Muscle layer of duodenum (tissue), 2 donors: ENCODE results near the gene COL25A1.

Source experiments
- H3K27ac ChIP-seq: one replicate; pipeline ENCODE4 v1.7.0; 2013; ENCODE audit warnings: mild to moderate bottlenecking, low read length
- H3K27me3 ChIP-seq: one replicate; pipeline ENCODE4 v1.7.0; 2013; ENCODE audit warnings: low read depth, mild to moderate bottlenecking, control low read depth, low read length
- H3K36me3 ChIP-seq, 2 donors: one replicate each; pipeline ENCODE4 v1.7.0; 2013; ENCODE audit warnings: low read length in 2 of 2, control low read depth in 1 of 2, mild to moderate bottlenecking in 1 of 2; ENCODE audit not compliant: insufficient read depth in 2 of 2, control insufficient read depth in 1 of 2
- H3K4me1 ChIP-seq, 2 donors: one replicate each; pipeline ENCODE4 v1.7.0; 2013; ENCODE audit warnings: low read length in 2 of 2, mild to moderate bottlenecking in 2 of 2, control low read depth in 1 of 2, moderate library complexity in 1 of 2; ENCODE audit not compliant: insufficient read depth in 2 of 2, control insufficient read depth in 1 of 2
- H3K4me3 ChIP-seq, 2 donors: one replicate each; pipeline ENCODE4 v1.7.0; 2013; ENCODE audit warnings: low read length in 2 of 2, low read depth in 1 of 2, mild to moderate bottlenecking in 1 of 2
- H3K9me3 ChIP-seq, 2 donors: one replicate each; pipeline ENCODE4 v1.7.0; 2013; ENCODE audit warnings: low read length in 2 of 2, control low read depth in 1 of 2, mild to moderate bottlenecking in 1 of 2; ENCODE audit not compliant: control insufficient read depth in 1 of 2
- donor health status: healthy.

Gene COL25A1

DNA sequence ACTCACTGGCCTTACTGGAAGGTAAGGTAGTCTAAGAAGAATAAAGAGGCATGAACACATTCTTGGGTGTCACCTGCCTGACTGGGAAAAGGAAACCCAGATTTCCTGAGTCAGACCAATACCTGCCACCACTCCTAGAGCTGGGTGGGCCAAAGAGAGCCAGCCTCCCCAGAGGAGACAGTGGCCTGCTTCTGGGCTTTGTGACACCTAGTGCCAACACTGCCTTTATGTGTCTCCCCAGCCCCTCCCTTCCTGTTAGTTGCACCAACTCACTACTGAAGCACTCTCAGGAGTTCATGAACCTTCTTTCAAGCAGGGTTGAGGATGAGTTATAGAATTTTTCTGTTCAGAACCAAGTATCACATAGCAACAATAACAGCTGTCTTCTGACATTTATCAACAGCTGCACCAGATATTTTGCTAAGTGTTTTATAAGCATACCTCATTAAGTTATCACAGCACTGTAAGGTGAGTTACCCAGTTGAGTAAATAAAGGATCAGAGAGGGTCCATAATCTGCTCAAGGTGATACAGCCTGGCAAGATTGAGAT, 462.0 kb downstream of the COL25A1 start:
- Histone ChIP-seq H3K36me3 (no peaks in the 10 kb centered on the region), H3K27ac (no peak overlapping the region), H3K27me3 (no peaks in the 10 kb centered on the region), H3K4me1 (no peaks in the 10 kb centered on the region), H3K9me3 (no peaks in the 10 kb centered on the region), H3K4me3 (no peak overlapping the region)

DNA sequence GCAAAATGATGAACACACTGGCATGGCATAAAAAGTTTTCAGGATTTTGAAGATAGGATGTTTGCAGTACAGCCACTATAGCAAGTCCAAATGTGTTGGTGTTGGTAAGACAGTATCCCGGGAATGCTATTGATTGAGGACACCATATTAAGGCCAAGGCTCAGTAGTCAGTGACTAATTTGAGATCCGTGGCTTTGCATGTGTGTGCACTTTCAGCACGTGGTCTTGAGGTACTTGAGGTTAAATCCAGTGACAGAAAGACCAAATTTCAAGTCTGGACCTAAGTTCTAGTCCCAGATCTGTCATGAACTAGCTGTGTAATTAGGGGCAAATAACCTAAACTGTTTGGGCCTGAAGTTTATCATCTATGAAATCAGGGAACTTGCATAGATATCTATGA, 463.1 kb downstream of the COL25A1 start:
- H3K27me3 ChIP-seq = no peaks in the 10 kb centered on the region
- H3K36me3 ChIP-seq = no peaks in the 10 kb centered on the region
- H3K4me1 ChIP-seq = no peaks in the 10 kb centered on the region
- no peak overlapping the region for H3K27ac ChIP-seq
- no peak overlapping the region for H3K4me3 ChIP-seq
- no peaks in the 10 kb centered on the region for H3K9me3 ChIP-seq

DNA sequence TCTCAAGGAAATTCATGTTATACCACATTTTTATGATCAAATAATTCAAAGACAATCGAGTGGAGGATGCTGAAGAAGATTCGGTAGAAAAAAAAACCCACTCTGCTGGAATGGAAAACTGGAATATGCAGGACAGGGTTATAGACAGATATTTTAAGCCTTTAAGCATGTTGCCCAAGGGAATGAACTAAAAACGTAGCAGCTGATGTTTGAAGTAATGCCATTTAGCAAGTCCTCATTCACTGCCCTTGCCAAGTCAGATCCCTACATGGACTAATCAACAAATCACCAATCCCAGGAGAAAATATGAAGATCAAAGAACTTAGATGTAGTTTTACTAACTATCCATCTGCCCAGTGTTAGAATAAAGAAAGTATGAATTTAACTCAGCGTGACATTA, 464.0 kb downstream of the COL25A1 start:
- H3K9me3 ChIP-seq = no peaks in the 10 kb centered on the region
- no peak overlapping the region for H3K4me3 ChIP-seq
- H3K4me1 ChIP-seq = no peaks in the 10 kb centered on the region
- no peaks in the 10 kb centered on the region for H3K36me3 ChIP-seq
- no peak overlapping the region for H3K27ac ChIP-seq
- no peaks in the 10 kb centered on the region for H3K27me3 ChIP-seq

DNA sequence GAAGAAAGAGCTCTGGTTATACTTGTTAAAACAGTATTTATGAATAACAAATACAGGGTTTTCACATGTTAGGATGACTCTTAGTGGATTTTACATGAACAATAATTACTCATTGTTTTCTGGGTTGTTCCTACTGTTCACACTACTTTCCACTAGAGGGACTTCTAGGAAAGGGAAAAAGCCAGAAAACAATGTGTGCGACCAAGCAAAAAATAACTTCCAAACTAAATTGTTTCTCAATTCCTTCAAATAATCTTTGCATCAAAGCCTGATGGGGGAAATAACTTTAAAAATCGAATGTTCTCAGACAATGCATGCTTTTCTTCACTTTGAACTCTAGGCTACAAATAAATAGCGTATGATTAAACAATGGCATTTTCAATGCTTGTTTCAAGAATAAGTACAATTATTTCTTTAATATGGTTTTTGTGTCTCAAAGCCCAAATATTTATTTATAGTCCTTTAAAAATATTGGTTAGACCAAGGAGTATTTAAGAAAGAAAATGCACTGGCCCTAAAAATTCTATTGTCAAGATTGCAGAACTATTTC, 467.5 kb downstream of the COL25A1 start:
- Histone ChIP-seq H3K27ac (no peak overlapping the region), H3K27me3 (no peaks in the 10 kb centered on the region), H3K4me3 (no peak overlapping the region), H3K36me3 (no peaks in the 10 kb centered on the region), H3K4me1 (peaks cover 0 to 7% of the 10 kb centered on the region in 2 donors), H3K9me3 (no peaks in the 10 kb centered on the region)

DNA sequence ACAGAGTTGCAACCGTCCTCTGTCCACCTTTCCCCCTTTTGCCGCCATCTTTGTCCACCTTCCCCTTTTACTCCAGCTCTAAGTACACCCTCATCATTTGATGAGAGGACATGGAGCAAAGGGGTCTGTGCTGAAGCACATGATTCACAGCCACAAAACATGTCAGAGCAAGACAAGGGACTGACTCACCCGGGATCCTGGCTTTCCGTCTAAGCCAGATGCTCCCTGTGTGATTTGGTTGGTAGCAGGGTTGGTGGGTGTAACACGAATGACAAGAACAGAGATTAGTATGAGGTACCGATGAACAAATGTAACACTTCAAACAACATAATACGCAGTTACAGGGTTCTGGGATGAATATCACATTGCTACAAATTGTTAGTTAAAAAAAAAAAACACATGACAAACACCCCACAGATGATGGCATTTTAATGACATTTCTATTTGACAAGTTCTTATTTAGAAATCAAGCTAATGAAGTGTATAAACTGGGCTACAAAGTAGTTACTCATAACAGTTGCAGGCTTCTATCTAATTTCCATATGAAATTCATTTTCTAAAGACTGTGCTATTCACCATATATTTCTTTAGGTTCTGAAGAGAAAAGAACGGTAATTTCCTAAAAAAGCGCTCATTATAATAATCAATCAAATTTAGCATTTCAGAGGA, 468.2 kb downstream of the COL25A1 start:
- no peaks in the 10 kb centered on the region for H3K36me3 ChIP-seq
- H3K27me3 ChIP-seq = no peaks in the 10 kb centered on the region
- H3K4me3 ChIP-seq = no peak overlapping the region
- no peaks in the 10 kb centered on the region for H3K9me3 ChIP-seq
- H3K4me1 ChIP-seq = peaks cover 0 to 7% of the 10 kb centered on the region in 2 donors
- no peak overlapping the region for H3K27ac ChIP-seq

DNA sequence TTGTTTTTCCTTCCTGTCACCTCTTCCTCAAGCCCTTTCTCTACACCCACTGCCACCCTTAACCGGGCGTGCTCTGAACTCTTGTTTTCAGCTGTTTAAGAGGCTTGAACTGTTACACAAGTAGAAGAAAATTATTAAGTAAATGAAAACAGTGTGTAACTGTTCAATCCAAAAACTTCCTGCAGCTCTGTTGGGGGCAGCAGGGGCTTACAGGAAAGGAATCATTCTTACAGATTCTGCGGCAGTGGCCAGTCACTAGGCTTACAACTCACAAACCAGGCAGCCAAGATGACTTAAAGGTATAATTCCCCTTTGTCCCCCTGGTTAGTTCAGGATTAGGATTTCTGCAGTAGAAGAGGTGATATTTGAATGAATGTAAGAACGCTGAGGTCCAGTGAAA, 469.4 kb downstream of the COL25A1 start:
- Histone ChIP-seq H3K27ac (no peak overlapping the region), H3K27me3 (no peaks in the 10 kb centered on the region), H3K4me1 (peaks cover 0 to 7% of the 10 kb centered on the region in 2 donors), H3K4me3 (no peak overlapping the region), H3K9me3 (no peaks in the 10 kb centered on the region), H3K36me3 (no peaks in the 10 kb centered on the region)

DNA sequence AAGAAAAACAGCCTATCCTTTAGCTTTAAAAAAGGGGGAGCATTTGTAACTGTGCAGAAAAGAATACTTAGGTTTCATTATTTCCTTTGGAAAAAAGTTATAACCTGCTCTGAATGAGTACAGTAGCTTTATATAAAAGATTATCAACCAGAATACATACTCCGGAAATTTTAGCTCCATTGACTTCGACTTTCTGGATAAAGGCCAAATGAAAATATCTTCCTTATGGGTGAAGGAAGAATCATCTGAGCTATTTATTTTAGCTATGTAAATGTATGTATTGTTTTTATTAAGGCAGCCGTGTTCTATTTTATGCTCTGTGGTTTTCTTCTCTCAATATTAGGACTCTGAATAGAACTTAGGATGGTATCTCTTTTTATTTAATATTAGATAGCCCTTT, 470.6 kb downstream of the COL25A1 start:
- Histone ChIP-seq H3K36me3 (no peaks in the 10 kb centered on the region), H3K4me3 (no peak overlapping the region)

DNA sequence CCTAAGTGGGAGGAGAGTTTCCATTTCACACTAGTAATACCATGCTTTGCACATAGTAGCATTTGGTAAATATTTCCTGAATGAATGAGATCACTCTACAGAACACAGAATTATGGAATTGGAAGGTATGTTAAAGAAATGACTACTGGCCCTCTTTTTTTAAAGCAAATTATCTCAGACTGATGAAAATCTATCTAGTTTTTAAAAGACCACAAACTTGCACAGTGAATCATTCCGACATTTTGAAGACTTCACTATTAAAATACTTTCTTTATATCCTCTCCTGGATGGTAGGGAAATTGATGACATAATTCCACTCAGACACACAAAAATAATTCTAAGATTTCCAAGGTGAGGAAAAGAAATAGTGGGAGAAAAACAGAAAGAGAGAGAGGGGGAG, 471.2 kb downstream of the COL25A1 start:
- no peaks in the 10 kb centered on the region for H3K27me3 ChIP-seq
- no peak overlapping the region for H3K4me3 ChIP-seq
- peaks cover 0 to 7% of the 10 kb centered on the region in 2 donors for H3K4me1 ChIP-seq
- H3K27ac ChIP-seq = no peak overlapping the region
- no peaks in the 10 kb centered on the region for H3K36me3 ChIP-seq
- H3K9me3 ChIP-seq = no peaks in the 10 kb centered on the region

More for the DNA sequence above, 470.6 kb downstream of the COL25A1 start:
- Histone ChIP-seq H3K9me3 (no peaks in the 10 kb centered on the region), H3K4me1 (peaks cover 0 to 7% of the 10 kb centered on the region in 2 donors), H3K27me3 (no peaks in the 10 kb centered on the region), H3K27ac (no peak overlapping the region)

DNA sequence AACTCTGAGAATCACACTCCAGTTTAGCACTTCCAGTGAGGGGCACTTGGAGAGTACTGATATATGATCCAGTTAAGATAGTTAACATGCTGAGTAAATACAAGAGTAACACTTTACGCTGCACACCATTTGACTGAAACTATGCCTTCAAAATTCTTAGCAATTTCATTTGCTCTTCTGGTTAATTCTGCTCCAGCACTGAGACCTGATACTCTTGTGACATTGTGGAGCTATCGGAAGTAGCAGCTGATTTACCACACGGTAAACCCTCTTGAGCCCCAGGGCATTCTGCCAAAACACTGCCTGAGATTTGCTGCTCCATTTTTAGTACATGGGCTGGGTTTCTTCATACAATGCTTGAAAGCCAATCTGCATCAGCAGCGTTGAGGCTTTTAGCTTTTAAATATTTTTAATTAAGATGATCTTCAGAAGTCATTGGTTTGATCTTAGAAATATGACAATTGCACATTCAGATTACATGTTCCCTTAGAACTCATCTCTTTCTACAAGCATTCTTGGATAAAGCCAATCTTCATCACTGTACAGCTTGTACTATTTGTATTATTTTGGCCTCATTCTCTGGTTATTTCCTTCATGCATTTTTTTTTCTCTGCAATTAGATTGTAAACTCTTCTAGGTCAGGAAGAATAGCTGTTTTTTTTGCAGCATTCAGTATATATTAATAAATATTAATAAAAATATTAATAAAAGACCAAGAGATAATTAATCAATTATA, 471.8 kb downstream of the COL25A1 start:
- Histone ChIP-seq H3K36me3 (no peaks in the 10 kb centered on the region), H3K4me1 (peaks cover 0 to 7% of the 10 kb centered on the region in 2 donors), H3K27me3 (no peaks in the 10 kb centered on the region), H3K4me3 (no peak overlapping the region), H3K9me3 (no peaks in the 10 kb centered on the region), H3K27ac (no peak overlapping the region)

DNA sequence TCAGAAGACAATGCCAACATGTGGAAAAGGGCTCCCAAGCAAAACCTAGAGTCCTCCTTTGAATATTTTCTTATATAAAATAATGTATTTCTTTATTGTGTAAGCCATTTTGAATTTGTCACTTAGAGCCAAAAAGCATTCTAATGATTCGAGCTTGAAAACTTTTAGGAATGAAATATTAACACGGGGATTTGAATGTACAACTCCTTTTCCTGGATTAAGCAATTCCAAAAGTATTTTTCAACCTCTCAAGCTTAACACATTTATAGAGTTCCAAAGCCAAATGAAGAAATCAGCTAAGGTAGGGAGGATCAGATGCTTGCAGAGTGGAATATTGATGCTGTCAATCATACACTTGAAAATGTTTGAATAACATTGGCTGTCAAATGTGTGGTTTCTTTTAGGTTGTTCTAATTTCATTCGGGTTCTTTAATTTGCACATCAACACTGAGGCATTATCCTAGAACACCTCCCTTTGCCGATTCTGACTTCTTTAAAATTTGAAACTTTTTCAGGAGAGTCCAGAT, 472.4 kb downstream of the COL25A1 start:
- Histone ChIP-seq H3K27me3 (no peaks in the 10 kb centered on the region), H3K36me3 (no peaks in the 10 kb centered on the region), H3K27ac (no peak overlapping the region), H3K4me1 (peaks cover 0 to 7% of the 10 kb centered on the region in 2 donors), H3K9me3 (no peaks in the 10 kb centered on the region), H3K4me3 (no peak overlapping the region)

DNA sequence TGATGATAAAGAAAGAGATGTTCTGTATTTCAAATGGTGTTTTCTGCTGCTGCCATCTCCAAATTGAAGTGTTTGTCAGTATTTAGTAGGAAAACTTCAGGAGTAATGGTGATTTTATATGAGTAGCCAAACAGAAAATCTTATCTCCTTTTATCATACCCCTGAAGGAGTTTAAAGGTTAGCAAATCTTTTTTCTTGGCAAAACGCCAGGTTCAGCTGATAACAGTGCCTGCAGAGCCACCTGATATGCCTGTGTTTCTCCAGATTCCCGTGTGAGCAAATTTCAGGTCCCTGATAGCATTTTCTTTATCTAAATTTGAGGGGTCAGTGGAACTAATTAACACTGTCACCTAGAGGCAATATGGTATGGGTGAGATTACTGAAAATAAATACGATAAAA, 473.8 kb downstream of the COL25A1 start:
- H3K4me1 ChIP-seq = peaks cover 0 to 7% of the 10 kb centered on the region in 2 donors
- no peaks in the 10 kb centered on the region for H3K36me3 ChIP-seq
- H3K27me3 ChIP-seq = no peaks in the 10 kb centered on the region
- H3K27ac ChIP-seq = no peak overlapping the region
- no peaks in the 10 kb centered on the region for H3K9me3 ChIP-seq
- H3K4me3 ChIP-seq = no peak overlapping the region
